GM19438 (cell line): ENCODE measurements around the gene ZNF274.
"Not testable (repeated sequence)": the region's sequence is repeated elsewhere in the genome, so short reads cannot be mapped to it uniquely, and the experiment has no call there.

ENCODE experiments used
- ATAC-seq: cut with Tn5 transposase; IDR thresholded peaks from one replicate; pipeline ENCODE4 v1.9.1; 2021; ENCODE audit warnings: low read depth; ENCODE audit not compliant: unreplicated experiment

Gene ZNF274

GRCh38 chr19:58209577-58209976, 26.7 kb downstream of the ZNF274 start:
- ATAC-seq, result no peak

GRCh38 chr19:58212336-58213074, 29.6 kb downstream of the ZNF274 start:
- no peak for ATAC-seq

- ATAC-seq, result no peak
Measured at GRCh38 chr19:58213075-58213369, 30.2 kb downstream of the ZNF274 start.

GRCh38 chr19:58217069-58217481, 34.2 kb downstream of the ZNF274 start:
- ATAC-seq, result no peak

GRCh38 chr19:58217607-58218391, 34.9 kb downstream of the ZNF274 start:
- no peak for ATAC-seq

DNA sequence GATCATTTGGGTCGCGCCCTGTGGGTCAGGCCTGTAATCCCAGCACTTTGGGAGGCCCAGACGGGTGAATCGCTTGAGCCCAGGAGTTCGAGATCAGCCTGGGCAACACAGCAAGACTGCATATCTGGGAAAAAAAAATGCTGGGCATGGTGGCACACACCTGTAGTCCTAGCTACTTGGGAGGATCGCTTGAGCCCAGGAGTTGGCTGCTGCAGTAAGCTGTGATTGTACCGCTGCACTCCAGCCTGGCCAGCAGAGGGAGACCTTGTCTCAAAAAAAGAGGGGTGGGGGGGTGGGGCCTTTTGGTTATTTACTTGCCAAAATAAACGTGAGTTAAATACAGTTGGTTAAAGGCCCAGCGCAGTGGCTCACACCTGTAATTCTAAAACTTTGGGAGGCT, 36.0 kb downstream of the ZNF274 start:
- ATAC-seq, result no peak

DNA sequence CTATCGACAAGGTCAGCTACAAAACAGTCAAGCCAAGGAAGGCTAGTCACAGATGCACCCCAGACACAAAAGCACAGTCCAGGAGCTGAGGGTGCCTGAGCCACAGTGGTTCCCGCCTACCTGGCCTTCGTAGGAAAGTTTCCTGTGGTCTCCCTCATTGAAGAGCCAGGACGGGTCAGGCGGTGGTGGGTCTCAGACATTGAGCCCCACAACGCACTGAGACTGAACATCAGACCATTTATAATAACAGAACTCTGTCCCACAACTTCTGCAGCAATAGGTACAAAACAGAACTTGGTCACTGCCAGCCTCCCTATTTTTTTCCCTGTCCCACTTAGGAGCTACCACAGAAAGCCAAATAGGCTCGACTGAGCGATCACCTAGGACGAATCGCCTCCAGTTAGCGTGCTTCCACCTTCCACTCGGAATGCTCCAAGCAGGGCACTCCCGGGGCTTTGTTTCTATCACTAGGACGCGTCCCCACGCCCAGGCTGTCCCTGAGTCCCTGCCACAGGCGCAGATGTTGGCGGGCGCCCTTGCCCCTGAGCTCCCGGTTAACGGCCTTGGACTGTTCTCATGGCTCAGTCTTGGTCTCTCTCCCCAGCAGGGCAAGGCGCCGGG, 45.2 kb downstream of the ZNF274 start:
- ATAC-seq, result no peak

GRCh38 chr19:58228585-58229254, 45.9 kb downstream of the ZNF274 start, which contains the start of gene ZNF544:
Gene ZNF544 (plus strand): TSS chr19:58228914. CDS start chr19:58244024, 15,110 bp downstream.
- peak; percentile 87 for ATAC-seq

GRCh38 chr19:58229255-58229639, 46.4 kb downstream of the ZNF274 start:
- ATAC-seq, result no peak

DNA sequence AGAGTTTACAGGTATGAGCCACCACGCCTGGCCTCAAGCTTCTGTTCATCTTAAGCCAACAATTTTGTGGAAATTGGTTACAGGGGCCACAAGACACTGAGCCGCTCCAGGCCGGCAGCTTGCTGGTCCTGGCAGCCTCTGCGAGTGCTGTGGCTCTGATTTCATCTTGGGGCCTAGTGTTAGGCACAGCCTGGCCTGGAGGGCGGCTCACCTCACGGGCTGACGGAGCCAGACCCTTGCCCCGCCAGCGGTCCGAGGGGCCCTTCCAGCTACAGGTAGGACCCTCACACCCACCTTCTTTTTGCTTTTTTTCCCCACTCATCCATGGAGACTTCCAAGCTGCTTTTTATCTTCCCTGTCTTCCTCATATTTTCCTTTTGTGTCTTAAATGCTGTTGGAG, 54.5 kb downstream of the ZNF274 start:
- ATAC-seq, result no peak

DNA sequence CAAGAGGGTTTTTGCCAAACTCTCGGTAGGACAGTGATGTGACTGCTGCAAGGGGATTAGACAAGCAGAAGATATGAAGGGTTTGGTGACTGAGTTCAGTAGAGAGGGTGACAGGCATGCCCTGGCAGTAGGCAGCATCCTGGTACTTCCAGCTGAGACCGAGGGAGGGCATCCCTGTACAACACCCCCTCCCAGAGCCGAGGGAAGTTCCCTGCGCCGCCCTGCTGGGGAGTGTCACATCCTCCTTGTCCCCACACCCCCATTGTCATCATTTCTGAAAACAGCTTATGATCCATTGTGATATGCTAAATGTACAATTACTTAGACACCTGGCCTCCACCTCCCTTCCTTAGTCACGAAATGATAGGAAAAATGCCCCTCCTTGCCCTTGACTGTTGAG, 60.5 kb downstream of the ZNF274 start:
- ATAC-seq, result no peak

DNA sequence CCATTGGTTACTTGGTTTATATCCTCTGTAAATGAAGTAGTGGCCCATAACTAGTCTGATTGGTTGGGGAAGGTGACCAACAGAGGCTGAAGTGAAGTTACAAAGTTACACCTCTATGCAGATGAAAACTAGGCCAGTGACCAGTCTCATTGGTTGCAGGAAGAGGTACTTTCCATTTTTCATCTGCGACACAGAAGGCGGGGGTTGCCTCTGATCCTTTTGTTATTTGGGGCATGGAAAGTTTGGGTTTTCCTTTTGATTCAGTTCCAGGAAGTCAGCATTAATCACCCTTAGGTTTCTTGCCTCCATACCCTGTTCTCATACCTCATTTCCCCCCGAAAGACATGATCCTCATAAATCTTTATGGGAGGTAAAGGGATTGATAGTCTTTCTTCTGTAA, 66.0 kb downstream of the ZNF274 start:
- ATAC-seq, result no peak

DNA sequence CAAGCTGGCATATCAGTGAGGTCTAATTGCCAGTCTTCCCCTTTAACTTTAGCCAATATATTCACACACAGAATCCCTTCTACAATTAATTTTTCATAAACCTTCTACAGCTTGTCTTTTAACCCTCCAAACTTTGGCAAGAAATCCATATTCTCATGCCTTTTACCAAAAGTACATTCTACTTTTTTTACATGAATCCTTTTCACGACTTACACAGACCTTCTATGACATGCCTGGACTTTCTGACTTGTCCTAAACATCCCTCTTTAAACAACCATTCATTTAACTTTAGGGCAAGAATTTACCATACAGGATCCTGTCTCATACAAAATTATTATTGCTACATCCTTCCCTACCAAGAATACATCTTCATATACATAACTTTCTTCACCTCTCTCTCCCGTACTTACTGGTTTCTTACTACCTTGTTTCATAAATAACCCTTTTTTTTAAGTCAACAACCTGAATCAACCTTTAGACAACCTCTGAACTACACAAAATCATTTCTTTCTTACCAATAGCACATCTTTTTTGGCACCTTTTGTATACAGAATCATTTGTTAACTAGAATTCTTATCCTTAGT, 69.3 kb downstream of the ZNF274 start:
- ATAC-seq, result no peak

GRCh38 chr19:58258259-58258658, 75.4 kb downstream of the ZNF274 start:
- ATAC-seq, result not testable (repeated sequence)

DNA sequence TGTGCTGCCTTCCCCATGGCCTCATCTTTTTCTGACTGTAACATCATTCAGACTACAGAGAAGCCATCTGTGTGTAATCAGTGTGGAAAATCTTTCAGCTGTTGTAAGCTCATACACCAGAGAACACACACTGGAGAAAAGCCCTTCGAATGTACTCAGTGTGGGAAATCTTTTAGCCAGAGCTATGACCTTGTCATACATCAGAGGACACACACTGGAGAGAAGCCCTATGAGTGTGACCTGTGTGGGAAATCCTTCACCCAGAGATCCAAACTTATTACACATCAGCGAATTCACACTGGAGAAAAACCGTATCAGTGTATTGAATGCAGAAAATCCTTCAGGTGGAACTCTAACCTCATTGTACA, 78.7 kb downstream of the ZNF274 start:
- no peak for ATAC-seq

DNA sequence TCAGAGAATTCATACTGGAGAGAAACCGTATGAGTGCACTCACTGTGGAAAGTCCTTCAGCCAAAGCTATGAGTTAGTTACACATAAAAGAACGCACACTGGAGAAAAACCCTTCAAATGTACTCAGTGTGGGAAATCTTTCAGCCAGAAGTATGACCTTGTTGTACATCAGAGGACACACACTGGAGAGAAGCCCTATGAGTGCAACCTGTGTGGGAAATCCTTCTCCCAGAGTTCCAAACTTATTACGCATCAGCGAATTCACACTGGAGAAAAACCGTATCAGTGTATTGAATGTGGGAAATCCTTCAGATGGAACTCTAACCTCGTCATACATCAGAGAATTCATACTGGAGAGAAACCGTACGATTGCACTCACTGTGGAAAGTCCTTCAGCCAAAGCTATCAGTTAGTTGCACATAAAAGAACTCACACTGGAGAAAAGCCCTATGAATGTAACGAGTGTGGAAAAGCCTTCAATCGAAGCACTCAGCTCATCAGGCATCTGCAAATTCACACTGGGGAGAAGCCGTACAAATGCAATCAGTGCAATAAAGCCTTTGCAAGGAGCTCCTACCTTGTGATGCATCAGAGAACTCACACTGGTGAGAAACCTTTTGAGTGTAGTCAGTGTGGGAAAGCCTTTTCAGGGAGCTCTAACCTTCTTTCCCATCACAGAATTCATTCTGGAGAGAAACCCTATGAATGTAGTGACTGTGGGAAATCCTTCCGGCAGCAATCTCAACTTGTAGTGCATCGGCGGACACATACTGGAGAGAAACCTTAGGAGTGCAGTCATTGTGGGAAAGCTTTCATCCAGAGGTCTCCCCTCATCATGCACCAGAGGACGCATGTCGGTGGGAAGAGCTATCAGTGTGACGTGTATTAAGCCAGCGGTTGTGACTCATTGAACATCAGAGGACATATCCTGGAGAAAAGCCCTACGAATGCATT, 79.4 kb downstream of the ZNF274 start:
- no peak for ATAC-seq

- no peak for ATAC-seq
Measured at GRCh38 chr19:58262922-58263296, 80.0 kb downstream of the ZNF274 start.
